Measurements from ENCODE around the gene H3-3A. TPM values are rescaled to one million over a fixed set of nuclear protein-coding genes. Genes with fewer than 3 reads are reported as not detected.
A peak's percentile ranks its signal among the peaks of the same experiment; 100 is the strongest.

Gene H3-3A
- total RNA-seq, 2 experiments from 2014 or later, result 480 to 486 TPM

DNA sequence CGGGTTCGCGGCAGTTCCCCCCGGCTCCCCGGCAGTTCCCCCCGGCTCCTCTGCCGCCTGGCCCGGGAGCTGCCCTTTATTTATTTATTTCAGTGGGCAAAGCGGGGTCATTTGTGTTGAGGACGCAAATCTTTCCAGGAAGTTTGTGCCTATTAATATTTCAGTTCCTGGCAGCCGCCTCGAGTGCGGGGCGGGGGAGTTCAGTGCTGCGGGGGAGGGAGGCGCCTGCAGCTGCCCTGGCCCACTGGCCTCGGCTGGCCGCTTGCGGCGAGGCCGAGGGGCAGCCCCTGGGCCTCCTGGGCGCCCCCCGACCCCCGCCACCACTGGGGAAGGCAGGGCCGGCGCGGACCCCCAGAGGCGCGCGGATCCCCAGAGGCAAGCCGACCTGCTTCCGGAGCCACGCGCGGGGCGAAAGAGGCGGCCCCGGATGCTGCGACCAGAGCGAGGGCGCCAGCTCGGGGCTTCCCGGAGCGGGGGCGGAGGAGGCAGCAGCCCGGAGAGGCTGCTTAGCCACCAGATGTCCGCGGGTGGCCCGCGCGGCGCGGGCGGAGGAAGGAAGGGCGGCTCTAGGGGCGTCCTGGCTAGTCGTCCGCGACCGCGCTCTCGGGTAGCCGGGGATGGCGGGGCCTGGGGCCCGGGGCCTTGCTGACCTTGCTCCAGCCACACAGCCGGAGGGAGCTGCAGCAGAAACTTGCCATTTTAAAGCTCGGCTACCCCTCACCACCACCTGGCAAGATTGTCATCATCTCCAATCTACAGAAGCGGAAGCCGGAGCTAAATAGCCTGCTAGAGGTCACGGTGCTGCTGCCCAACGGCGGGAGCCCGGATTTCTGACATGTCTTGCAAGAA, 48.0 kb downstream of the H3-3A start:
- ChIA-PET CTCF (interaction anchor here (0.8 to 4.8 kb wide), 12 partner anchors 9 to 298 kb away, joined by 3 to 24 read pairs (median 4); partner anchors contain the start of genes H3-3A and PARP1), POLR2A (interaction anchor here (0.9 to 5.7 kb wide), 24 partner anchors 9 to 682 kb away, joined by 3 to 87 read pairs (median 4); partner anchors contain the start of genes H3-3A, LBR, LIN9 and PARP1)
- Mint-ChIP-seq H3K9me3 (no peaks in the 10 kb centered on the region), H3K4me3 (peak overlapping the region; percentile 70), H3K36me3 (ENCODE audit: low read depth) (no peaks in the 10 kb centered on the region), H3K4me1 (peaks cover 19% of the 10 kb centered on the region), H3K27ac (peak overlapping the region; percentile 54), H3K27me3 (no peaks in the 10 kb centered on the region)
- peak; percentile 69 for DNase-seq

DNA sequence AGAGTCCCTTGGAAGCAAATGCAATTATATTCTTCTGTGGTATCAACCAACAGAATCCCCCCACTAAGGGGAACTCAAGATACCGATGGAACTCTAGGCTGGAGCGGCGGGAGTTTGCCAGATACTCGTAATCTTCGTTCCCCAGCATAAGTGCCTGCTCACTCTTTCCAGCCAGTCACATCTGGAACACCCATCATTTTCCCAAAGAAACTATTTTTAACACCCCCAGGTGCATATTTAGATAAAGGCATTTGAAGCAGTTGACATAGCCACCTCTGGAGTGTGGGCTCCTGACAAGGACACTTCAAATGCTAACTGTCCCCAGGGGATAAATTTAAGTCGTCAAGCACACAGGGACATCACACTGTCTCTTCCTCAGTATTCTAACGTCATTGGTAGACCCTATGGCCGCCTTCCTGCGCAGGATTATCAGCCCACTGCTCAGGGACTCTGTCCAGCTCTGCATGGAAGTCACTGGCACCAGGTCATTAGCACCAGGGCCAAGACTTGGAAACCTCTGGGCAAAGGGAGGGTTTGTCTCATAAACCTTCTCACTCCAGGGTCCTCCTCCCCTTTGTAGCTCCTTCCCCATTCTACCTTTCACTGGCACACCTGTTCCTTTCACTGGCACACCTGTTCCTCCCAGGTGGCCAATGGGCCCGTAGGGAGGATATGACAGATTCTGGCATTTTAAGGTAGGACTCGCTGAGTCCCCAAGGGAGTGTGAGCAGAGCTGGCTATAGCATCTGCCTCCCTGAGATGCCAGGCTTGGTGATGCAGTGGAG, 48.8 kb downstream of the H3-3A start:
- ChIA-PET CTCF (interaction anchor here (0.9 to 4.8 kb wide), 11 partner anchors 9 to 297 kb away, joined by 3 to 24 read pairs (median 4); partner anchors contain the start of genes H3-3A and PARP1), POLR2A (interaction anchor here (0.9 to 5.7 kb wide), 21 partner anchors 10 to 650 kb away, joined by 3 to 87 read pairs (median 5); partner anchors contain the start of genes H3-3A, LIN9, PARP1 and SDE2)
- Mint-ChIP-seq H3K4me3 (peak overlapping the region; percentile 68), H3K36me3 (ENCODE audit: low read depth) (no peaks in the 10 kb centered on the region), H3K27me3 (no peaks in the 10 kb centered on the region), H3K27ac (peak overlapping the region; percentile 54), H3K9me3 (no peaks in the 10 kb centered on the region), H3K4me1 (peaks cover 19% of the 10 kb centered on the region)
- DNase-seq, result no peak

DNA sequence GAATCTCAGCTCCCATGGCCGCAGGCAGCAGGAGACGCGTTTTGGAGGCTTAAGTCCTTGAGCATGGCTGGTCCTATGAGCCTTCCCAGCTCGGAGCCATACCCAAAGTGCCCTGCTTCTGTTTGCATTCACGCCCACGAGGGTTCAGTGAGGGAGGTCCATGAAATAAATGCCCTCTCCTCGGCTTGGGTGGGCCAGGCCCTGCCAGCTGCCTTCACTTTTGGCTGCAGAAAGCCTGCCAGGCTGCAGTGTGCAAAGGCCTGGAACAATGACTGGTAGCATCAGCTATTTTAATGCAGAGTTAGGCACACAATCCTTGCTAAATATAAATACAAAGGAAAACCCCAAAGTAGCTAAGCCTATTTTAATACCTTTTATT, 49.4 kb downstream of the H3-3A start:
- peaks cover 19% of the 10 kb centered on the region for H3K4me1 Mint-ChIP-seq
- H3K27me3 Mint-ChIP-seq, result peaks cover 1% of the 10 kb centered on the region
- DNase-seq, result no peak
- no peak overlapping the region for H3K4me3 Mint-ChIP-seq
- no peak overlapping the region for H3K27ac Mint-ChIP-seq
- ChIA-PET POLR2A (interaction anchor here (1.0 to 5.7 kb wide), 6 partner anchors 10 to 121 kb away, joined by 3 to 87 read pairs (median 11); partner anchors contain the start of gene H3-3A), CTCF (interaction anchor here (1.0 to 4.8 kb wide), 5 partner anchors 8 to 221 kb away, joined by 3 to 24 read pairs (median 6); no protein-coding TSS in a partner anchor)
- no peaks in the 10 kb centered on the region for H3K36me3 Mint-ChIP-seq (ENCODE audit: low read depth)
- H3K9me3 Mint-ChIP-seq, result no peaks in the 10 kb centered on the region

DNA sequence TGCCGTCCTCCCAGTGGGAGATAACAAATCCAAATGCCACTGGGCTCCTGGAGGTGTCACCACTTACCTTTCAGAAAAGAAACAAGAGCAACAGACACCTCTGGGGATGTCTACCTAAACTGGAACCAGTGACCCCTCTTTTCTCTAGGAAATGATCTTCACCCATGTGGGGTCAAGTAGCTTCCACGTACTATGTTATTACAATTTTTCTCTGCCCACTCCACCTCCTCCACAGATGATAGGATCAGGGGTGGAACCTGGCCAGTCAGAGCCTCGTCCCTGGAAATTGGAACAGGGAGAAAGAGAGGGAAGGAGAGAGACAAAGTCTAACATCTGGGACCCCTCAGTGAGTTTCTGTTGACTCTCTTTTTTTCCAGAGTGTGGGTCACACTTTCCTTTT, 50.1 kb downstream of the H3-3A start:
- Mint-ChIP-seq H3K27me3 (peaks cover 1% of the 10 kb centered on the region), H3K9me3 (no peaks in the 10 kb centered on the region), H3K27ac (no peak overlapping the region), H3K4me1 (peaks cover 19% of the 10 kb centered on the region), H3K4me3 (no peak overlapping the region), H3K36me3 (ENCODE audit: low read depth) (no peaks in the 10 kb centered on the region)
- POLR2A ChIA-PET, result interaction anchor here (0.9 to 5.7 kb wide), 4 partner anchors 10 to 122 kb away, joined by 3 to 87 read pairs (median 10); partner anchors contain the start of gene H3-3A
- CTCF ChIA-PET, result interaction anchor here (1.8 to 2.8 kb wide), 2 partner anchors 13 to 29 kb away, joined by 6 to 20 read pairs; no protein-coding TSS in a partner anchor
- DNase-seq, result no peak

DNA sequence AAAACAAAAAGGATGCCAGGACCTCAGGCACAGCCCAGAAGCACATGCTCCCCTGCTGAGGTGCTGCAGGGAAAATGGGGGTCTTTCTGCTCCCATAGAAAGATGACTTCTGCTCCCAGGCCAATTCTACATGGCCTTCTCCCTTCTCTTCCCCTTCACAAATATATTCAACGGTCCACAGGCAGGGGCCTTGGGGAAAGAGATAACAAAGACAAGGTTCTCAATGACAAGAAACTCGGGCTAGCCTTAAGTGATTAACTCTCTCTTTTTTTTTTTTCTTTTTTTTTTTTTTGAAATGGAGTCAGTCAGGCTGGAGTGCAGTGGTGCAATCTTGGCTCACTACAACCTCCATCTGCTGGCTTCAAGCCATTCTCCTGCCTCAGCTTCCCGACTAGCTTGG, 54.2 kb downstream of the H3-3A start:
- POLR2A ChIA-PET, result interaction anchor here (1.0 to 1.5 kb wide), 2 partner anchors 45 to 54 kb away, joined by 3 to 6 read pairs; partner anchors contain the start of gene H3-3A

DNA sequence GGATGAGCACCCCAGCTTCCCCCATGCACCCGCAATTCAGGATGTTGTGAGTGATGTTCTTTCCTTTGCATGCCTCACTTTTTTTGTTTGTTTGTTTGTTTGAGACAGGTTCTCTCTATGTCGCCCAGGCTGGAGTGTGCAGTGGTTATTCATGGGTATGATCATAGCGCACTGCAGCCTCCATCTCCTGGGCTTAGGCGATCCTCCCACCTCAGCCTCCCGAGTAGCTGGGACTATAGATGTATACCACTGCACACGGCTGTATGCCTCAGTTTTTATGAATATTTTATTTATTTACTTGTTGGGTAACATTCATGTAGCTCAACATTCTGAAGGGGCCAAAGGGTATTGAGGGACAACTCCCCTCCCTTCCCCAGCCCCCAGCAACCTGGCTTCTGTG, 54.8 kb downstream of the H3-3A start:
- H3K36me3 Mint-ChIP-seq (ENCODE audit: low read depth), result no peaks in the 10 kb centered on the region
- CTCF ChIA-PET, result interaction anchor here (0.7 to 2.6 kb wide), 5 partner anchors 8 to 103 kb away, joined by 3 to 13 read pairs (median 4); no protein-coding TSS in a partner anchor
- H3K9me3 Mint-ChIP-seq, result no peaks in the 10 kb centered on the region
- H3K4me3 Mint-ChIP-seq, result no peak overlapping the region
- POLR2A ChIA-PET, result interaction anchor here (1.0 to 1.5 kb wide), 3 partner anchors 34 to 55 kb away, joined by 3 to 6 read pairs (median 4); partner anchors contain the start of gene H3-3A
- no peak for DNase-seq
- peaks cover 10% of the 10 kb centered on the region for H3K4me1 Mint-ChIP-seq
- H3K27ac Mint-ChIP-seq, result no peak overlapping the region
- H3K27me3 Mint-ChIP-seq, result peaks cover 6% of the 10 kb centered on the region

More for the DNA sequence above, 54.2 kb downstream of the H3-3A start:
- Mint-ChIP-seq H3K27ac (no peak overlapping the region), H3K36me3 (ENCODE audit: low read depth) (no peaks in the 10 kb centered on the region), H3K9me3 (no peaks in the 10 kb centered on the region), H3K4me3 (no peak overlapping the region), H3K4me1 (peaks cover 12% of the 10 kb centered on the region), H3K27me3 (peaks cover 6% of the 10 kb centered on the region)
- no peak for DNase-seq
- CTCF ChIA-PET, result interaction anchor here (0.6 to 2.6 kb wide), 6 partner anchors 9 to 102 kb away, joined by 3 to 13 read pairs (median 4); no protein-coding TSS in a partner anchor

DNA sequence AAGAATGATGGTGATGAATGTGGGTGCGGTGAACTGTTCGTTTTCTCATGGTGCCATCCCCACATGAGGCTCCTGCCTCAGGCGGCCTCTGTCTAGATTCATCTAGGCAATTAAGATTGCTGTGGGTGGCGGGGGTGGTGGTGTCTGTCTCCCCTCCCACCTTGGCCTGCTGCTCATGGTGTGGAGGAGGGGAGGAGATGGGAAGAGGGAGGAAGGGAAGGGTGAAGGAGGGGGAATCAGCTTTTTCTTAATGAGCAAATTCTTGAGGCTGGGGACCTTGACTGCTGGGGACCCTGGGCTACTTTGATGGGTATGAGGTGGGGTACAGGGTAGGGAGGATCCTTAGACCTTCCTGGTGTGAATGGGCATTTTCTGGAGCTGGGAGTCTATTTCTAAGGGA, 55.8 kb downstream of the H3-3A start:
- CTCF ChIA-PET, result interaction anchor here (1.6 kb wide), 1 partner anchor 35 kb away, joined by 3 read pairs; no protein-coding TSS in a partner anchor
- Mint-ChIP-seq H3K4me3 (no peak overlapping the region), H3K27ac (no peak overlapping the region), H3K27me3 (peaks cover 6% of the 10 kb centered on the region), H3K9me3 (no peaks in the 10 kb centered on the region), H3K36me3 (ENCODE audit: low read depth) (no peaks in the 10 kb centered on the region), H3K4me1 (peaks cover 17% of the 10 kb centered on the region)
- DNase-seq, result no peak
- POLR2A ChIA-PET, result interaction anchor here (0.9 to 8.0 kb wide), 3 partner anchors 8 to 119 kb away, joined by 4 to 87 read pairs (median 26); partner anchors contain the start of genes H3-3A and SDE2

DNA sequence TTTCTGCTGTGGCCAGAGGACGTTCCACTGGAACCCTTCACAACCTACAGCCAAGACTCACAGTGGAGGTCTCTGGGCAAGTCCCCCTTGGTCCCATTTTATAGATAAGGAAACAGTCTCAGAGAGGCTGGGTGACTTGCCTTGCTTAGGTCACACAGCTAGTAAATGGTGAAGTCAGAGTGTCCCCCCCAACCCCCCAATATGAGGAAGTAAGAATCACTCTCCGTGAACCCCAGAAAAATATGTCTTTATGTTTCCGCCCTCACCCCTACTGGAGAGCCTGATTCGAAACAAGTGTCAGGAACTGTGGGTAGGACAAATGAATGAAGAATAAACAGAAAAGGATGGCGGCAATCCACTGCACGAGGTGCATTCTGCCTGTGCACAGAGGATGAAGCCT, 56.7 kb downstream of the H3-3A start:
- ChIA-PET POLR2A (interaction anchor here (3.4 to 8.0 kb wide), 2 partner anchors 9 to 57 kb away, joined by 26 to 87 read pairs; partner anchors contain the start of gene H3-3A), CTCF (interaction anchor here (1.1 to 2.5 kb wide), 3 partner anchors 10 to 214 kb away, joined by 3 to 26 read pairs (median 24); no protein-coding TSS in a partner anchor)
- H3K9me3 Mint-ChIP-seq, result no peaks in the 10 kb centered on the region
- no peak overlapping the region for H3K27ac Mint-ChIP-seq
- peaks cover 24% of the 10 kb centered on the region for H3K4me1 Mint-ChIP-seq
- no peak for DNase-seq
- no peaks in the 10 kb centered on the region for H3K36me3 Mint-ChIP-seq (ENCODE audit: low read depth)
- no peak overlapping the region for H3K4me3 Mint-ChIP-seq
- peaks cover 6% of the 10 kb centered on the region for H3K27me3 Mint-ChIP-seq

DNA sequence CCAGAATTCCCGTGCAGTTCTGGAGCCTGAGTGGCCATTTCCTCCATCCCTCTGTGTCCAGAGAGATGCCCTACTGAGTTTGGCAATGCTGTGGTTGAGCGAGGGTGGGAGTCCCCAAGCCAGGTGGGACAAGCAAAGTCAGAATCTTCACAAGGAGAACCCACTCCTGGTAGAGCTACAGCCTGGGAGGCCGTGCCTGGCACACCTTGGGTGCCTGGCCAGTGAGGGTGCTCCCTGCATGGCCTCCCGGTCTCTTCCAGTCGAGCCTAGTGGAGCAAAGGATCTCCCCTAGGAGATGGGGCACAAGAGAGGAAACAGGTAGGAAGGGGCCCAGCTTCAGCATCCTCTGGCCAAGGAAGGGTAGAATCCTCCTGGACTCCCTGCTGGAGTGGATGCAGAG, 57.9 kb downstream of the H3-3A start:
- CTCF ChIA-PET, result interaction anchor here (0.6 to 2.5 kb wide), 7 partner anchors 11 to 102 kb away, joined by 3 to 26 read pairs (median 3); partner anchors contain the start of gene H3-3A

DNA sequence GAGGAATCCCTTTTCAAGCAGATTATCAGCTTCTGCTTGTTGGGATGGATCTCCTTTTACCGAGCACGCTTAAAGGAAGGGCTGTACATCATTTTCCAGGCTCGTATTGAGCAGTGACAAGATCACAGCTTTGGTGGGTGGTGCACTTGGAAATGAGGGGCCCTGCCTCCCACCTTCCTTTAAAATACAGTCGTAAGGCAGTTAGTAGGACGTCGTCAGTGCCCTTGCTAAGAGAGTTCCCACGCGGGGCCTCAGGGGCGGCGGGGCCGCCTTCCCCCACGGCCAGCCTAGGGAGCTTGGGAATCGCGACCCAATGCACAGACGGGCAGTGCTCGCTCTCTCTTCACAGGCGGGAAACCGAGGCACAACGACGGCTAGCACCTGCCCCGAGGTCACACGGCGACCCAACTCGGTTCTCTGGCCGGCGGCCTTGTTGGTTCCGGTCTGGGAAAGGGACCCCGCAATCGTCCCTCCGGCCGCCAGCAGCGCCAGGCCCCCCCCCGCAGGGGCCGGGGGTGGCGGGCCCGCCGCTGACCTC, 58.6 kb downstream of the H3-3A start:
- H3K27ac Mint-ChIP-seq, result peak overlapping the region; percentile 81
- POLR2A ChIA-PET, result interaction anchor here (0.7 to 8.0 kb wide), 8 partner anchors 11 to 653 kb away, joined by 3 to 87 read pairs (median 9); partner anchors contain the start of genes H3-3A and SDE2
- H3K27me3 Mint-ChIP-seq, result peaks cover 6% of the 10 kb centered on the region
- DNase-seq, result no peak
- no peaks in the 10 kb centered on the region for H3K36me3 Mint-ChIP-seq (ENCODE audit: low read depth)
- H3K4me1 Mint-ChIP-seq, result peaks cover 42% of the 10 kb centered on the region
- CTCF ChIA-PET, result interaction anchor here (0.8 to 2.5 kb wide), 6 partner anchors 12 to 102 kb away, joined by 3 to 26 read pairs (median 6); partner anchors contain the start of gene H3-3A
- H3K4me3 Mint-ChIP-seq, result peak overlapping the region; percentile 73
- H3K9me3 Mint-ChIP-seq, result no peaks in the 10 kb centered on the region

More for the DNA sequence above, 57.9 kb downstream of the H3-3A start:
- Mint-ChIP-seq H3K9me3 (no peaks in the 10 kb centered on the region), H3K36me3 (ENCODE audit: low read depth) (no peaks in the 10 kb centered on the region), H3K27ac (peak overlapping the region; percentile 81), H3K4me1 (peaks cover 35% of the 10 kb centered on the region), H3K27me3 (peaks cover 6% of the 10 kb centered on the region), H3K4me3 (no peak overlapping the region)
- DNase-seq, result no peak
- POLR2A ChIA-PET, result interaction anchor here (0.8 to 8.0 kb wide), 7 partner anchors 10 to 652 kb away, joined by 3 to 87 read pairs (median 11); partner anchors contain the start of genes H3-3A and SDE2

Data from activated CD4-positive, alpha-beta memory T cell treated with anti-CD3 and anti-CD28 coated beads, Interleukin-2, amount 10 ng/mL, durations not matched to agents 7 days and 5 days (primary cell).